ENCODE data around the gene ZNF302.

ZNF302 gene

GRCh38 chr19:34731964-34732363, 54.5 kb downstream of the ZNF302 start:
- no peak for DNase-seq (ENCODE audit: low read depth in 1 of 2, low spot score in 1 of 2)

- no peak for DNase-seq (ENCODE audit: low read depth in 1 of 2, low spot score in 1 of 2)
Measured at GRCh38 chr19:34732612-34733211, 55.2 kb downstream of the ZNF302 start.

- no peak for DNase-seq (ENCODE audit: low read depth in 1 of 2, low spot score in 1 of 2)
Measured at GRCh38 chr19:34733266-34733745, 55.8 kb downstream of the ZNF302 start.

GRCh38 chr19:34733746-34734536, 56.5 kb downstream of the ZNF302 start, which contains the start of gene ZNF181:
Gene ZNF181 (plus strand): TSS chr19:34734243. CDS start chr19:34735038, 795 bp downstream.
- peak; percentile 65 to 82 for DNase-seq (ENCODE audit: low read depth in 1 of 2, low spot score in 1 of 2)

- no peak for DNase-seq (ENCODE audit: low read depth in 1 of 2, low spot score in 1 of 2)
Measured at GRCh38 chr19:34734537-34735103, 57.1 kb downstream of the ZNF302 start.

All from activated CD4-positive, alpha-beta T cell treated with anti-CD3 and anti-CD28 coated beads, Interleukin-2, amount 50 U/mL, for 24 hours (primary cell).